Transverse colon (tissue), 3 donors: ENCODE data around the gene B4GALT2.

Source experiments
- EP300 ChIP-seq: sonication (generic); formaldehyde crosslinking; IDR thresholded peaks from one replicate; pipeline ENCODE4 v1.6.1; 2017; ENCODE audit warnings: antibody characterized with exemption, low read depth
- POLR2A ChIP-seq: fragments of 450-650 bp; IDR thresholded peaks from one replicate; pipeline ENCODE4 v1.6.1; 2016; ENCODE audit warnings: antibody characterized with exemption, mild to moderate bottlenecking, moderate library complexity
- TF ChIP-seq, protein P1 (sequence below), 5 experiments: fragments of 200-600 bp in 3 of 5; fragments of 450-650 bp in 2 of 5; sonication (generic) in 3 of 5; IDR thresholded peaks; 1 replicate in 2 of 5; 2 replicates in 3 of 5; pipeline ENCODE4 v1.5.1; 2016 to 2017; ENCODE audit warnings: antibody characterized with exemption in 5 of 5, inconsistent platforms in 3 of 5, mild to moderate bottlenecking in 2 of 5, moderate library complexity in 1 of 5

DNA sequence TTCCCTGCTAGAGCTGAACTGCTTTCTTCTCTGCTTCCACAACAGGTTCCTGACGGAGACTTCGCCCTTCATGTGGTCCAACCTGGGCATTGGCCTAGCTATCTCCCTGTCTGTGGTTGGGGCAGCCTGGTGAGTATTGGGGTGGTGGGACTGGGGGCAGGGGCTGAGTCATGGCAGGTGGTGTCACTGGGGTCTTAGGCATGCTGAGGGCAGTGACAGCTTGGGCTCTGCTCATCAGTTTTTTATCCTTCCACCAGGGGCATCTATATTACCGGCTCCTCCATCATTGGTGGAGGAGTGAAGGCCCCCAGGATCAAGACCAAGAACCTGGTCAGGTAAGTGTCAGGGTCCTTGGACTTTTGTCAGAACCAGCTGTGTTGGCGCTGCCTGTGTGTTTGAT, 3.0 kb upstream of the B4GALT2 start:
- TF ChIP-seq, protein P1, sequence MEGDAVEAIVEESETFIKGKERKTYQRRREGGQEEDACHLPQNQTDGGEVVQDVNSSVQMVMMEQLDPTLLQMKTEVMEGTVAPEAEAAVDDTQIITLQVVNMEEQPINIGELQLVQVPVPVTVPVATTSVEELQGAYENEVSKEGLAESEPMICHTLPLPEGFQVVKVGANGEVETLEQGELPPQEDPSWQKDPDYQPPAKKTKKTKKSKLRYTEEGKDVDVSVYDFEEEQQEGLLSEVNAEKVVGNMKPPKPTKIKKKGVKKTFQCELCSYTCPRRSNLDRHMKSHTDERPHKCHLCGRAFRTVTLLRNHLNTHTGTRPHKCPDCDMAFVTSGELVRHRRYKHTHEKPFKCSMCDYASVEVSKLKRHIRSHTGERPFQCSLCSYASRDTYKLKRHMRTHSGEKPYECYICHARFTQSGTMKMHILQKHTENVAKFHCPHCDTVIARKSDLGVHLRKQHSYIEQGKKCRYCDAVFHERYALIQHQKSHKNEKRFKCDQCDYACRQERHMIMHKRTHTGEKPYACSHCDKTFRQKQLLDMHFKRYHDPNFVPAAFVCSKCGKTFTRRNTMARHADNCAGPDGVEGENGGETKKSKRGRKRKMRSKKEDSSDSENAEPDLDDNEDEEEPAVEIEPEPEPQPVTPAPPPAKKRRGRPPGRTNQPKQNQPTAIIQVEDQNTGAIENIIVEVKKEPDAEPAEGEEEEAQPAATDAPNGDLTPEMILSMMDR (IDR thresholded peaks at IDR 0.05), result no peak
- no peak for TF ChIP-seq POLR2A
- no peak for TF ChIP-seq EP300
